ENCODE measurements around the gene ERCC4.

ERCC4 gene

DNA sequence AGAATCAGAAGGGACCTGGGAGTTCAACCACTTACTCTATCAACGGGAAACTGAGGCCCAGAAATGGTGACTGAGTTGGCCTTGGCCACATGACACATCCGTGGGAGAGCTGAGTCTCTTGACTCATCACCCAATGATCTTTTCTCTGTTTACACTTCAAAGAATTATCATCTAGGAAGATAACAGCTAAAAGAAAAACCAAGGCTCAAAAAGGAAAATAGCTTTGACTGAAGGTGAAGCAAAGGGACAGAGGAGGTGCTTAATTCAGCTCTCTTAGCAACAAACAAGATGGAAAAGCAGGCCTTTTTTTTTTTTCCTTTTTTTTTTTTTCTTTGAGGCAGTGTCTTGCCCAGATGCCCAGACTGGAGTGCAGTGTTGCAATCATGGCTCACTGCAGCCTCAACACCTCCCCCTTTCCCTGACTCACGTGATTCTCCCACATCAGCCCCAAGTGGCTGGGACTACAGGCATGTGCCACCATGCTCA, 16.7 kb downstream of the ERCC4 start:
- CTCF ChIA-PET = interaction anchor here (0.8 to 1.8 kb wide), 2 partner anchors 13 to 154 kb away, joined by 3 to 9 read pairs; no protein-coding TSS in a partner anchor
- DNase-seq (ENCODE audit: extremely low spot score) = no peak

DNA sequence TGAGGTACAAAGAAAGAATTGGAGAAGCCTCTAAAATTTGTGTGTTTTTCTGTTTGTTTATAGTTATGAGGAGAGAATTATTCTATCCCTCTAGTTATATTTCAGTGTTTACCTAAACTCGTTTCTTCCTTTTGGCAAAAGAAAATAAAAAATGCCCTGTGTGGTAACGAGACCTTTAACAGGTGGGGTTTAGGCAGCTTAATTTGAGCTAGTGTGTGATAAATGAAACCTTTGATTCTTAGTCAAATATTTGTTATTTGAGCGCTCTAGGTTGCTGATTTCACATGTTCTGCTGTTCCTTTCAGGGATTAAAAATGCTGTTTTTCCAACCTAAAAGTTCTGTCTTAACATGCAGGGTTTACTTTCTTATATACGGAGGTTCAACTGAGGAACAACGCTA, 17.5 kb downstream of the ERCC4 start:
- ChIA-PET POLR2A (no interaction called here), CTCF (no interaction called here)
- TF ChIP-seq, protein P1, sequence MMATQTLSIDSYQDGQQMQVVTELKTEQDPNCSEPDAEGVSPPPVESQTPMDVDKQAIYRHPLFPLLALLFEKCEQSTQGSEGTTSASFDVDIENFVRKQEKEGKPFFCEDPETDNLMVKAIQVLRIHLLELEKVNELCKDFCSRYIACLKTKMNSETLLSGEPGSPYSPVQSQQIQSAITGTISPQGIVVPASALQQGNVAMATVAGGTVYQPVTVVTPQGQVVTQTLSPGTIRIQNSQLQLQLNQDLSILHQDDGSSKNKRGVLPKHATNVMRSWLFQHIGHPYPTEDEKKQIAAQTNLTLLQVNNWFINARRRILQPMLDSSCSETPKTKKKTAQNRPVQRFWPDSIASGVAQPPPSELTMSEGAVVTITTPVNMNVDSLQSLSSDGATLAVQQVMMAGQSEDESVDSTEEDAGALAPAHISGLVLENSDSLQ (IDR thresholded peaks at IDR 0.05) = no peak
- no peak for TF ChIP-seq NFRKB (IDR thresholded peaks at IDR 0.05)
- TF ChIP-seq LEF1 (IDR thresholded peaks at IDR 0.05; ENCODE audit: borderline replicate concordance) = no peak
- TF ChIP-seq L3MBTL2 (conservative IDR thresholded peaks at IDR 0.05) = no peak
- TF ChIP-seq CTBP1 (IDR thresholded peaks at IDR 0.05; ENCODE audit: borderline replicate concordance) = no peak
- TF ChIP-seq ELF4 (IDR thresholded peaks at IDR 0.05) = no peak
- TF ChIP-seq BHLHE40 (IDR thresholded peaks at IDR 0.05; ENCODE audit: borderline replicate concordance) = no peak
- no peak for TF ChIP-seq ZNF384 (IDR thresholded peaks at IDR 0.05)
- no peak for TF ChIP-seq TARDBP (IDR thresholded peaks at IDR 0.05)
- no peak for TF ChIP-seq FOXA1 (IDR thresholded peaks at IDR 0.05)
- TF ChIP-seq HDGF (IDR thresholded peaks at IDR 0.05; ENCODE audit: borderline replicate concordance) = no peak
- TF ChIP-seq SP1 (IDR thresholded peaks at IDR 0.05) = no peak
- no peak for DNase-seq (ENCODE audit: extremely low spot score)

More for the DNA sequence above, 16.7 kb downstream of the ERCC4 start:
- TF ChIP-seq SP1 (IDR thresholded peaks at IDR 0.05) = no peak
- TF ChIP-seq TARDBP (IDR thresholded peaks at IDR 0.05) = no peak
- TF ChIP-seq ARNT (IDR thresholded peaks at IDR 0.05) = no peak
- TF ChIP-seq L3MBTL2 (conservative IDR thresholded peaks at IDR 0.05) = no peak
- POLR2A ChIA-PET = interaction anchor here (0.6 kb wide), 1 partner anchor 22 kb away, joined by 3 read pairs; no protein-coding TSS in a partner anchor

DNA sequence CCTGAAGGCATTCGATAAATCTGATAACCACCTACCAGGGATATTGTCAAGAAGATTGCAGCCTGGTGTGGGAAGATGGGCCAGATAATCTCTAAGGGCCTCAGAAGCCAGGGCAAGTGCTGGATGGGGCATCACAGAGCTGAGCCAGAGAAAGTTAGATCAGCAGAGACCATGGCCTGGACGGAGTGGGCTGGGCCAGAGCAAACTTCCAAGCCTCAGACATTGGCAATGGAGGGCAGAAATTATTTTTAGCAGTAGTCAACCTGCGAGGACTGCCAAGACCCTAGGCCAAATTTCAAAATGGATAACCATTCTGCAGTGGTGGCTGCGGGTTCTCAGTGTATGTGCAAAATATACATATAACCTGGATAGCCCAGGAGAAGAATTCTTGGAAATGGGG, 18.5 kb downstream of the ERCC4 start:
- ChIA-PET CTCF (no interaction called here), POLR2A (no interaction called here)
- no peak for DNase-seq (ENCODE audit: extremely low spot score)
- no peak for TF ChIP-seq FOXM1 (IDR thresholded peaks at IDR 0.05; ENCODE audit: borderline replicate concordance)
- TF ChIP-seq TARDBP (IDR thresholded peaks at IDR 0.05) = no peak
- TF ChIP-seq FOXA1 (IDR thresholded peaks at IDR 0.05) = no peak
- no peak for TF ChIP-seq ARNT (IDR thresholded peaks at IDR 0.05)
- no peak for TF ChIP-seq HDGF (IDR thresholded peaks at IDR 0.05; ENCODE audit: borderline replicate concordance)
- no peak for TF ChIP-seq L3MBTL2 (conservative IDR thresholded peaks at IDR 0.05)

DNA sequence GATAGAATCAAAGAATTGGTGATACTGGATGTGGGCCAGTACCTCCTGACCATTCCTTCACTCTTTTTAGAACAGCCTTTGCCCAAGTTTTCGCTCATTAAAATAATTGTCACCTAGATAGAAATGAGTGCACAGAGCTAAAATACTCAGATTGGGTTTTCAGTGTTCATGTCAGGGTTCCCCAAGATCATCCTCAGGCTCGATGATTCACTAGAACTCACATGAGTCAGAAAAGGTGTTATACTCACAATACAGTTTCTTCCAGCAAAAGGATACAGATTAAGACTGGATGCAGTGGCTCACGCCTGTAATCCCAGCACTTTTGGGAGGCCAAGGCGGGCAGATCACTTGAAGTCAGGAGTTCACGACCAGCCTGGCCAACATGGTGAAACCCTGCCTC, 19.9 kb downstream of the ERCC4 start:
- ChIA-PET CTCF (no interaction called here), POLR2A (no interaction called here)
- TF ChIP-seq ZNF384 (IDR thresholded peaks at IDR 0.05) = no peak
- TF ChIP-seq ARNT (IDR thresholded peaks at IDR 0.05) = no peak
- no peak for TF ChIP-seq TARDBP (IDR thresholded peaks at IDR 0.05)
- TF ChIP-seq, protein P1 (IDR thresholded peaks at IDR 0.05) = no peak
- TF ChIP-seq SUZ12 (IDR thresholded peaks at IDR 0.05) = no peak
- no peak for TF ChIP-seq FOXM1 (IDR thresholded peaks at IDR 0.05; ENCODE audit: borderline replicate concordance)
- TF ChIP-seq FOXK2 (IDR thresholded peaks at IDR 0.05) = no peak
- no peak for TF ChIP-seq SP1 (IDR thresholded peaks at IDR 0.05)
- no peak for DNase-seq (ENCODE audit: extremely low spot score)

DNA sequence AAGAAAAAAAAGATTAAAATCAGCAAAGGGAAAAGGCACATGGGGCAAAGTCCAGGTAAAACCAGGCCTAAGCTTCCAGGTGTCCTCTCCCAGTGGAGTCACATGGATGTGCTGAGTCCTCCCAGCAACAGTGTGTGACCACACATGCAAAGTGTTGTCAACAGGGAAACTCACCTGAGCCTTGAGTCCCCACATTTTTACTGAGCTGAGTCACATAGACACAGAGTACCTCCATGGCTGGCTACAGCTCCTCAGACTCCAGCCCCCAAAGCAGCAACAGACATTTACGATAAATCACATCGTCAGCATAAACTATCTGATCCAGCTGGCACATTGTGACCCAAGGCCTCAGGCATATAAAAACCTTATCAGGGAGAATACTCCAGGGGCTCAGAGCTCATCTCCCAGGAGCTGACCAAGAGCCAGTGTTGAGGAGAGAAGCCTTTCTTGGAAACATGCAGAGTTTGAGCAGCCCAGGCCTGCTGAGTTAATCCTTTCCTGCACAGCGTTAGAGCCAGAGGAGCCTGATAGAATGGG, 20.5 kb downstream of the ERCC4 start:
- POLR2A ChIA-PET = no interaction called here
- no peak for DNase-seq (ENCODE audit: extremely low spot score)
- TF ChIP-seq L3MBTL2 (conservative IDR thresholded peaks at IDR 0.05) = no peak
- no peak for TF ChIP-seq ZNF384 (IDR thresholded peaks at IDR 0.05)
- TF ChIP-seq FOXM1 (IDR thresholded peaks at IDR 0.05; ENCODE audit: borderline replicate concordance) = no peak
- no peak for TF ChIP-seq FOXK2 (IDR thresholded peaks at IDR 0.05)
- TF ChIP-seq BHLHE40 (IDR thresholded peaks at IDR 0.05; ENCODE audit: borderline replicate concordance) = no peak
- no peak for TF ChIP-seq SP1 (IDR thresholded peaks at IDR 0.05)
- no peak for TF ChIP-seq NFRKB (IDR thresholded peaks at IDR 0.05)
- no peak for TF ChIP-seq TARDBP (IDR thresholded peaks at IDR 0.05)
- TF ChIP-seq HDGF (IDR thresholded peaks at IDR 0.05; ENCODE audit: borderline replicate concordance) = no peak
- TF ChIP-seq, protein P1 (IDR thresholded peaks at IDR 0.05) = no peak
- TF ChIP-seq LEF1 (IDR thresholded peaks at IDR 0.05; ENCODE audit: borderline replicate concordance) = no peak
- no peak for TF ChIP-seq ARNT (IDR thresholded peaks at IDR 0.05)
- CTCF ChIA-PET = interaction anchor here (0.6 kb wide), 1 partner anchor 45 kb away, joined by 3 read pairs; no protein-coding TSS in a partner anchor

DNA sequence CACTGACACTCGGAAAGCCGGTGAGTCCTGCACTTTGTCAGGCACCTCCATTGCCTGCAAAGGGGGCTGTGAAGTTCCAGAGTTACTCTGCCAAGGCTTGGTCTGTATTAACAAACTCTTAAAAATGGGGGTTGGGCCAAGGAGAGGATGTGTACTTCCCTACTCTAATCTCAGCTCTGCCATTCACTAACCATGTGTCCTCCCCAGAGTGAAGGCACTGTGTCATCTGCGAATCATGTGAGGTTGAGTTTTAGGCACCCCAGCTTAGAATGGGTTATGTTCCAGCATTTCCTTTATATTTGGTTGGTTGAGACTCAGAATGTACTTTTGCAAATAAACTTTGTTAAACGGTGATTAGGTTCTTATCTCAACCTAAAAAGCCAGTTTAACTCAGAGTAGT, 24.9 kb downstream of the ERCC4 start:
- ChIA-PET CTCF (no interaction called here), POLR2A (no interaction called here)
- no peak for DNase-seq (ENCODE audit: extremely low spot score)
- TF ChIP-seq FOXA1 (IDR thresholded peaks at IDR 0.05) (no peak), SUZ12 (IDR thresholded peaks at IDR 0.05) (no peak), SP1 (IDR thresholded peaks at IDR 0.05) (no peak), TARDBP (IDR thresholded peaks at IDR 0.05) (no peak), ARNT (IDR thresholded peaks at IDR 0.05) (no peak), LEF1 (IDR thresholded peaks at IDR 0.05; ENCODE audit: borderline replicate concordance) (no peak), HDGF (IDR thresholded peaks at IDR 0.05; ENCODE audit: borderline replicate concordance) (no peak)

All from HEK293T (cell line).